Measurements from ENCODE around the gene PDIA3.

DNA sequence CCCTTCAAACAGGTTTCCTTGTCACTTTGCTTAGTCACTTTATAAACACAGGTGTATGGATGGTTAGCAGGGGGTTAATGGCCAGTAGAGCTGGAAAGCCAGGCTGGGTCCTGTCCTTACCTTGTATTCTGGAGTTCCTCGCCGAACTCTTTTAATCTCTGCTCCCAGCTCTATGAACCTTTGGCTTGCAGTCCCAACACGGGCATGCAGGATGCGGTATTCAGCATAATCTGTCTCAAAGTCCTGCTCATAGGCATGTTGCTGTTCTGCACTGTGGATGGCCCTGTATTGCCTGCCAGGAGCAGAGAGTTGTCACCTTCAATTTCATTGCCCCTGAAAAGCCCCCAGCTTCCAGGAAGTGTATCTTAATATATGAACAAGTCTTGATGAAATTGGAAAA, 27.8 kb downstream of the PDIA3 start:
- TF ChIP-seq CTCF (IDR thresholded peaks at IDR 0.05): no peak
- no peak for TF ChIP-seq POLR2A (IDR thresholded peaks at IDR 0.05)
- no peak for TF ChIP-seq POLR2AphosphoS5 (IDR thresholded peaks at IDR 0.05)
